Bronchial epithelial cell (primary cell): ENCODE results near the gene HDAC4. TPM values are rescaled to one million over a fixed set of nuclear protein-coding genes. Genes with fewer than 3 reads are reported as not detected.

Experiments used
- DNase-seq: peaks from one replicate; pipeline ENCODE4 v3.0.0-alpha.2; 2010; ENCODE audit warnings: low read depth
- FAIRE-seq: peaks from 2 replicates; lab custom pipeline; 2011; peaks lifted over from hg19 to GRCh38; lab: Jason Lieb, UNC
- H3K27me3 ChIP-seq: 2 replicates; pipeline ENCODE4 v1.5.1; 2011; ENCODE audit warnings: low read length; ENCODE audit not compliant: control insufficient read depth, insufficient read depth
- H3K36me3 ChIP-seq: 2 replicates; pipeline ENCODE4 v1.5.1; 2011; ENCODE audit warnings: low read length; ENCODE audit not compliant: control insufficient read depth, insufficient read depth
- H3K4me3 ChIP-seq: 2 replicates; pipeline ENCODE4 v1.5.1; 2011; ENCODE audit warnings: mild to moderate bottlenecking, low read depth, low read length, control low read depth
- CTCF ChIP-seq: IDR thresholded peaks from 2 replicates; pipeline ENCODE4 v1.5.1; 2011; ENCODE audit warnings: mild to moderate bottlenecking, moderate library complexity, low read length, control low read depth, inconsistent platforms; ENCODE audit not compliant: insufficient read depth, severe bottlenecking
- total RNA-seq: library from RNA; depleted of rRNA; stranded (reverse); fragments of >200 nt; gene quantifications from 2 replicates; pipeline ENCODE4 v1.2.1, GENCODE V29; 2014

The HDAC4 gene
- total RNA-seq, 1 donor from 2014 or later: 5.3 TPM

GRCh38 chr2:239028253-239028619 is 372.6 kb downstream of the HDAC4 start:
- Histone ChIP-seq H3K4me3 (no peak overlapping the region), H3K27me3 (peaks cover 3% of the 10 kb centered on the region), H3K36me3 (no peaks in the 10 kb centered on the region)
- no peak for TF ChIP-seq CTCF
- FAIRE-seq (no peak), DNase-seq (no peak)

GRCh38 chr2:239027391-239028252 is 373.2 kb downstream of the HDAC4 start:
- Histone ChIP-seq H3K36me3 (no peaks in the 10 kb centered on the region), H3K4me3 (no peak overlapping the region), H3K27me3 (peaks cover 3% of the 10 kb centered on the region)
- TF ChIP-seq CTCF: no peak
- FAIRE-seq: no peak
- no peak for DNase-seq

GRCh38 chr2:239026711-239027361 is 374.0 kb downstream of the HDAC4 start:
- Histone ChIP-seq H3K36me3 (no peaks in the 10 kb centered on the region), H3K4me3 (no peak overlapping the region), H3K27me3 (peaks cover 3% of the 10 kb centered on the region)
- TF ChIP-seq CTCF: no peak
- DNase-seq: no peak
- FAIRE-seq: no peak

DNA sequence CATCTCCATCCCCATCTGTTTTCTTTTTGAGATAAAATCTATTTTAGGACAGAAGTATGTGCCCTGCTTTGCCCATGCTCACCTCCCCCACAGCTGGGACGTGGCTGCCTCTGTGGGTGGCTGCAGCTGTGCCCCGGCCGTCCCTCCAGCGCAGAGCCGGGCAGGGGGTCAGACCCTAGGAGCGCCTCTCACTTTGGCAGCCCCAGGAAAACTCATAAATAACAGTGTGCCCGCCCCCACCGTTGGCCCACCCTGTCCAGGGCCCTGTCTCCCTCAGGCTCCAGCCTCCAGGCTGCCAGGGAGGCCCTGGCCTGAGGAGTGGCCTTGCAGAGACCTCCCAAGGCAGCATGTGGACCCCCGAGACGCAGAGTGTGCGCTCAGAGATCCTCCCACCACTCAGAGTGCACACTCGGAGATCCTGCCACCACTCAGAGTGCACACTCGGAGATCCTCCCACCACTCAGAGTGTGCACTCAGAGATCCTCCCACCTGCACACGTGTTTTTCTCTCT is 374.8 kb downstream of the HDAC4 start:
- no peak for DNase-seq
- Histone ChIP-seq H3K27me3 (peaks cover 3% of the 10 kb centered on the region), H3K4me3 (no peak overlapping the region), H3K36me3 (no peaks in the 10 kb centered on the region)
- FAIRE-seq: no peak
- TF ChIP-seq CTCF: no peak

- DNase-seq: peak; percentile 73
- FAIRE-seq: peak; percentile 47
- TF ChIP-seq CTCF: no peak
- Histone ChIP-seq H3K36me3 (no peaks in the 10 kb centered on the region), H3K27me3 (peaks cover 1% of the 10 kb centered on the region), H3K4me3 (no peak overlapping the region)
Observed at GRCh38 chr2:239025096-239025801, 375.6 kb downstream of the HDAC4 start.
